ENCODE measurements around the gene PTPRE.

DNA sequence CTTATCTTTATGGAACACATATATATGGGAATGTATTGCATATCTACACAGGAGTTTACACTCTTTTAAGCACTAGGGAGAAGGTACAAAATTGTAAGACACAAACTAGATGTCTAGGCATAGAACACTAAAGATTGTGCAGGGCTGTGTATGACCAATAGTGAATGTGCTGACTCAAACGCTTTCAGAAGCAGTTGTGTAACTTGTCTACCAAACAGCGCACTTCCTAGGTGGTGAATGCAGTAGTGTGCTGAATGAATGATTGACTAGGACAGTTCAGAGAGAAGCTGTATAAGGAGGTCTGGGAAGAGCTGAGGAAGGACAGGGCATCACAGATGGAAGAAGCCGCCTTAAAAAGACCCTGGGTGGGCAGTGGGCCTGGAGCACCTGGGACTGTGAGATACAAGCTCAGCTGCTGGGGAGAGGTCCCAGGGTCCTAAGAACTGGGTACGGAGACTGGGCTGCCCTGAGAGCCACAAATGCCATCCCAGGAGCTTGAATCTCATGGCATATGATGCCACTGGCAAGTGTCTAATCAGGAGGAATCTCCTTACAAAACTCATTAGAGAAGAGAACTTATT lies 28.3 kb upstream of the PTPRE start:
- no peak for TF ChIP-seq EZH2 (IDR thresholded peaks at IDR 0.05; ENCODE audit: low read length)
- no peak for TF ChIP-seq CTCF (optimal IDR thresholded peaks at IDR 0.05 in 1 of 3, IDR thresholded peaks at IDR 0.05 in 1 of 3, conservative IDR thresholded peaks at IDR 0.05 in 1 of 3; ENCODE audit: extremely low read depth in 1 of 3, insufficient read depth in 2 of 3, low read length in 3 of 3)

All from keratinocyte (primary cell).